Esophagus muscularis mucosa (tissue), 4 donors: ENCODE results near the gene RAB11FIP3. TPM values are rescaled to one million over a fixed set of nuclear protein-coding genes. Genes with fewer than 3 reads are reported as not detected.

ENCODE experiments used
- DNase-seq: peaks from one replicate; pipeline ENCODE4 v3.0.0-alpha.2; 2017; ENCODE audit errors: extremely low spot score
- H3K27ac ChIP-seq, 4 donors: fragments of 200-600 bp; sonication (generic); replicated peaks in 1 of 4; 1 replicate in 3 of 4; 2 replicates in 1 of 4; pipeline ENCODE4 v1.5.1; 2016 to 2019; ENCODE audit warnings: mild to moderate bottlenecking in 1 of 4
- H3K27me3 ChIP-seq, 4 donors: fragments of 200-600 bp; sonication (generic); one replicate each; pipeline versions ENCODE4 v1.5.1 to v1.6.0; 2016 to 2019
- H3K36me3 ChIP-seq, 4 donors: fragments of 200-600 bp; sonication (generic); one replicate each; pipeline ENCODE4 v1.5.1; 2016 to 2019
- H3K4me1 ChIP-seq, 4 donors: fragments of 200-600 bp; sonication (generic); one replicate each; pipeline ENCODE4 v1.5.1; 2016 to 2019
- H3K4me3 ChIP-seq, 4 donors: fragments of 200-600 bp; sonication (generic); 1 replicate in 2 of 4; 2 replicates in 2 of 4; pipeline ENCODE4 v1.5.1; 2016 to 2019; ENCODE audit warnings: mild to moderate bottlenecking in 4 of 4, moderate library complexity in 1 of 4
- H3K9me3 ChIP-seq, 4 donors: fragments of 200-600 bp; sonication (generic); 1 replicate in 3 of 4; 2 replicates in 1 of 4; pipeline ENCODE4 v1.5.1; 2016 to 2019
- CTCF ChIP-seq, 3 experiments: fragments of 200-600 bp in 2 of 3; fragments of 450-650 bp in 1 of 3; sonication (generic) in 2 of 3; IDR thresholded peaks; one replicate each; pipeline ENCODE4 v1.5.1; 2017 to 2019; ENCODE audit warnings: antibody characterized with exemption in 3 of 3, mild to moderate bottlenecking in 2 of 3, moderate library complexity in 1 of 3
- EP300 ChIP-seq: sonication (generic); formaldehyde crosslinking; IDR thresholded peaks from one replicate; pipeline ENCODE4 v1.6.1; 2017; ENCODE audit warnings: antibody characterized with exemption
- POLR2A ChIP-seq: fragments of 450-650 bp; IDR thresholded peaks from one replicate; pipeline ENCODE4 v1.6.1; 2017; ENCODE audit warnings: antibody characterized with exemption, moderate library complexity, mild to moderate bottlenecking, low read depth
- POLR2AphosphoS5 ChIP-seq, 2 donors: sonication (generic); formaldehyde crosslinking; IDR thresholded peaks; one replicate each; pipeline ENCODE4 v1.6.1; 2017; ENCODE audit warnings: antibody characterized with exemption in 2 of 2
- WGBS: methylation state at CpG from one replicate; pipeline ENCODE4 v1.1.5; 2018; 5-methylcytosine and 5-hydroxymethylcytosine counted together
- intact Hi-C: fragments of 100-400 bp; cut with DNase I; formaldehyde crosslinking; loops from one replicate; pipeline ENCODE4 v1.15.1; 2023
- total RNA-seq, 4 donors: library from RNA; depleted of rRNA; stranded (reverse); fragments of >200 nt; gene quantifications; one replicate each; pipeline versions ENCODE4 v1.1.0 to v1.2.1, GENCODE V29; 2016

The RAB11FIP3 gene
- total RNA-seq, 4 donors from 2014 or later, result 50.3 to 77.9 (median 58.8) TPM

GRCh38 chr16:398561-399339 lies 26.7 kb upstream of the RAB11FIP3 start:
- peaks cover 22 to 58% (median 49%) of the 10 kb centered on the region in 4 donors for H3K4me1 ChIP-seq
- peak overlapping the region; percentile 85 to 92 (median 90) for H3K27ac ChIP-seq
- H3K9me3 ChIP-seq, result no peaks in the 10 kb centered on the region
- no peak overlapping the region for H3K4me3 ChIP-seq
- DNase-seq, result no peak
- no peak for TF ChIP-seq CTCF (IDR thresholded peaks at IDR 0.05)
- TF ChIP-seq POLR2AphosphoS5 (IDR thresholded peaks at IDR 0.05), result no peak
- no peak for TF ChIP-seq EP300
- TF ChIP-seq POLR2A, result no peak
- intact Hi-C loops, result loop anchor here (10.0 kb wide), 1 partner anchor 126 kb away; the partner anchor contains the start of gene CAPN15
- WGBS, result 87% methylated on average over 6 of the region's 24 CpGs
- no peaks in the 10 kb centered on the region for H3K27me3 ChIP-seq
- H3K36me3 ChIP-seq, result peaks cover 0 to 15% (median 8%) of the 10 kb centered on the region in 4 donors

DNA sequence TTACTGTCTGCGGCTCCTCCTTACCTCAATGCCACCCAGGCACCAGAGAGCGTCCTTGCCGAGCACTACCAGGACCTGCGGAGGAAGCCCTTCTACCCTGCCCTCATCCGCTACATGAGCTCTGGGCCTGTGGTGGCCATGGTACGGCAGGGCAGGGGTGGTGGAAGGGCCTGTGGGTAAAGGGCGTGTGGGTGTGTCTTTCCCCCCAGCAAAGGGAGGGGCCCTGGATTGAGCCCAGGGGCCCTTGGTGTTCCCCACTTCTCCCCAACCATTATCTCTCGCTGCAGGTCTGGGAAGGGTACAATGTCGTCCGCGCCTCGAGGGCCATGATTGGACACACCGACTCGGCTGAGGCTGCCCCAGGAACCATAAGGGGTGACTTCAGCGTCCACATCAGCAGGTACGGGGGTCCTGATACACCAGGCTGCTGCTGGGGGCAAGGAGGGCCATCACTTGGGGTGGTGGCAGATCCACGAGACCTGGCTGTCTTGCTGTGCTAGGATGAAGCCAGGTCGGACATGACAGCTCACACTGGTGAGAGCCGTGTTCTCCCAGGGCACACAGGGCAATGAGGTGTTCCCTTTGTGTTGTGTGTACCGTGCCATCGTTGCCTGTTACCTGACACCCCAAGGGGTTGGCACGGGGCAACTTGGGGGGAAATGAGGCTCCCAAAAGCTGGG lies 26.0 kb upstream of the RAB11FIP3 start:
- intact Hi-C loops, result loop anchor here (5.0 to 10.0 kb wide), 2 partner anchors 125 to 238 kb away; partner anchors contain the start of genes CAPN15 and METTL26
- peak overlapping the region in 2 of 4 donors; percentile 85 to 91 for H3K27ac ChIP-seq
- H3K9me3 ChIP-seq, result no peaks in the 10 kb centered on the region
- peaks cover 22 to 58% (median 49%) of the 10 kb centered on the region in 4 donors for H3K4me1 ChIP-seq
- H3K27me3 ChIP-seq, result no peaks in the 10 kb centered on the region
- 89% methylated on average over 3 of the region's 22 CpGs for WGBS
- TF ChIP-seq CTCF (IDR thresholded peaks at IDR 0.05) (no peak), POLR2A (no peak), EP300 (no peak), POLR2AphosphoS5 (IDR thresholded peaks at IDR 0.05) (no peak)
- no peak for DNase-seq
- H3K4me3 ChIP-seq, result no peak overlapping the region
- H3K36me3 ChIP-seq, result peaks cover 0 to 15% (median 8%) of the 10 kb centered on the region in 4 donors

GRCh38 chr16:400061-400591 lies 25.3 kb upstream of the RAB11FIP3 start:
- intact Hi-C loops, result loop anchor here (5.0 kb wide), 1 partner anchor 237 kb away; the partner anchor contains the start of gene METTL26
- H3K36me3 ChIP-seq, result peaks cover 0 to 15% (median 8%) of the 10 kb centered on the region in 4 donors
- H3K27me3 ChIP-seq, result no peaks in the 10 kb centered on the region
- 76% methylated on average over 3 of the region's 10 CpGs for WGBS
- DNase-seq, result no peak
- TF ChIP-seq POLR2A, result no peak
- TF ChIP-seq CTCF (IDR thresholded peaks at IDR 0.05), result no peak
- no peak for TF ChIP-seq POLR2AphosphoS5 (IDR thresholded peaks at IDR 0.05)
- no peak for TF ChIP-seq EP300
- H3K4me3 ChIP-seq, result peak overlapping the region in 1 of 4 donors; percentile 64
- no peaks in the 10 kb centered on the region for H3K9me3 ChIP-seq
- peak overlapping the region; percentile 85 to 91 (median 90) for H3K27ac ChIP-seq
- H3K4me1 ChIP-seq, result peaks cover 22 to 58% (median 49%) of the 10 kb centered on the region in 4 donors

DNA sequence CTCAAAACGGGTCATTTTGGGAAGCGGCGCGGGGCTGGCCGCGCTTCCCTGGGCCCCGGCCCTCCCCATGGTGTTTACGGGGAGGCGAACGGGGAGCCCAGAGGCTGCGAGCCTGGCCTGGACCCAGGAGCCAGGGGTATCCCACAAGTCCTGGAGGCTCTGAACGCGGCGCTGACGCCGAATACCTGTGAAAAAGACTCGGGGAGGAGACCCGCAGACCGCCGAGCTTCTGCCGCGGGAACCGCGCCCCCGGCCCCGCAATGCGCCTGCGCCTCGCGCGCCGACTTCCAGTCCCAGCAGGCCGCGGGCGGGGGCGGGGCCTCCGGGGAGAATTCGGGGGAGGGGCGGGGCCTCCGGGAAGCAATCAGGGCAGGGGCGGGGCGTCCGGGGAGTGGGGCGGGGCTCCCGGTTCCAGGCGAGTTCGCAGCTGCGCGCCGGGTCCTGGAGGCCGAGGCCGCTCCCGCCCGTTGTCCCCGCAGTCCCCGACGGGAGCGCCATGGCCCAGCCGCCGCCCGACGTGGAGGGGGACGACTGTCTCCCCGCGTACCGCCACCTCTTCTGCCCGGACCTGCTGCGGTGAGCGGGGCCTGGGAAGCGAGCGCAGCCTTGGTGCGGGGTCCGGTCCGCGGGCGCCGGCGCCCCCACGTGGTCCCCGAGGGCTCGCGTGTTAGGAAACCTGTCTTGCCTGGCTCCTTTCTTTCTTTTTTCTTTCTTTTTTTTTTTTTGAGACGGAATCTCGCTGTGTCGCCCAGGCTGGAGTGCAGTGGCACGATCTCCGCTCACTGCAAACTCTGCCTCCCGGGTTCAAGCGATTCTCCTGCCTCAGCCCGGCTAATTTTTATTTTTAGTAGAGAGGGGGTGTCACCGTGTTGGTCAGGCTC lies 23.7 kb upstream of the RAB11FIP3 start, which contains the start of gene DECR2:
TSS of gene DECR2 (plus strand) at position 418 of the 881 bp plus-strand sequence. CDS start at position 497, 79 bp downstream.
- Histone ChIP-seq H3K27ac (peak within 1 kb of the TSS; percentile 85 to 91 (median 90)), H3K9me3 (no peaks in the 10 kb centered on the region), H3K36me3 (peaks cover 0 to 15% (median 8%) of the 10 kb centered on the region in 4 donors), H3K27me3 (no peaks in the 10 kb centered on the region), H3K4me3 (peak within 1 kb of the TSS; percentile 64 to 95 (median 85)), H3K4me1 (peaks cover 17 to 50% (median 41%) of the 10 kb centered on the region in 4 donors)
- WGBS, result under 1% methylated on average over 62 of the region's 91 CpGs
- DNase-seq, result peak; percentile 99
- intact Hi-C loops, result loop anchor here (5.0 kb wide), 1 partner anchor 236 kb away; the partner anchor contains the start of gene METTL26
- TF ChIP-seq CTCF (IDR thresholded peaks at IDR 0.05) (peak; percentile 55 to 62 (median 61)), POLR2A (peak; percentile 72), EP300 (no peak), POLR2AphosphoS5 (IDR thresholded peaks at IDR 0.05) (peak; percentile 91 to 95)
